Measurements from ENCODE around the gene EXD1. TPM values are rescaled to one million over a fixed set of nuclear protein-coding genes. Genes with fewer than 3 reads are reported as not detected.

EXD1 gene
- total RNA-seq, 1 experiment from 2014 or later, result not detected

- no TSS peak for BruUV-seq (replicated peaks)
- intact Hi-C loops (cut with micrococcal nuclease; ENCODE audit: unreplicated experiment), result no loop called here
- POLR2A ChIA-PET, result interaction anchor here (1.1 kb wide), 1 partner anchor 35 kb away, joined by 3 read pairs; the partner anchor contains the start of gene INO80
- no peaks in the 10 kb centered on the region for H3K9me3 ChIP-seq
- H3K4me1 ChIP-seq, result no peaks in the 10 kb centered on the region
- no peak overlapping the region for H3K4me3 Mint-ChIP-seq (ENCODE audit: unreplicated experiment)
- H3K4me3 ChIP-seq (ENCODE audit: low read depth, low read length), result no peak overlapping the region
- no peaks in the 10 kb centered on the region for H3K36me3 ChIP-seq (ENCODE audit: control insufficient read depth, insufficient read depth, low read length)
- no peak for TF ChIP-seq CTCF (IDR thresholded peaks at IDR 0.05; ENCODE audit: insufficient read depth in 1 of 2, low read depth in 1 of 2, low read length in 1 of 2, severe bottlenecking in 1 of 2, unreplicated experiment in 1 of 2)
- H3K4me1 Mint-ChIP-seq (ENCODE audit: low read depth, unreplicated experiment), result no peaks in the 10 kb centered on the region
- no peaks in the 10 kb centered on the region for H3K27me3 ChIP-seq (replicated peaks; ENCODE audit: control insufficient read depth, insufficient read depth, low read length)
- H3K36me3 Mint-ChIP-seq (ENCODE audit: insufficient read depth, unreplicated experiment), result no peaks in the 10 kb centered on the region
- CTCF ChIA-PET, result no interaction called here
- no peaks in the 10 kb centered on the region for H3K27me3 Mint-ChIP-seq (ENCODE audit: insufficient read depth, unreplicated experiment)
- no peak overlapping the region for H3K27ac Mint-ChIP-seq (ENCODE audit: unreplicated experiment)
- H3K9me3 Mint-ChIP-seq (ENCODE audit: unreplicated experiment), result no peaks in the 10 kb centered on the region
- no peak for DNase-seq
Observed at GRCh38 chr15:41151451-41152005, 79.0 kb downstream of the EXD1 start.

GRCh38 chr15:41150279-41150678 is 80.3 kb downstream of the EXD1 start:
- POLR2A ChIA-PET, result no interaction called here
- TF ChIP-seq CTCF (IDR thresholded peaks at IDR 0.05; ENCODE audit: insufficient read depth in 1 of 2, low read depth in 1 of 2, low read length in 1 of 2, severe bottlenecking in 1 of 2, unreplicated experiment in 1 of 2), result no peak
- Histone ChIP-seq H3K4me3 (ENCODE audit: low read depth, low read length) (no peak overlapping the region), H3K4me1 (no peaks in the 10 kb centered on the region), H3K36me3 (ENCODE audit: control insufficient read depth, insufficient read depth, low read length) (no peaks in the 10 kb centered on the region), H3K9me3 (no peaks in the 10 kb centered on the region), H3K27me3 (replicated peaks; ENCODE audit: control insufficient read depth, insufficient read depth, low read length) (no peaks in the 10 kb centered on the region)
- Mint-ChIP-seq H3K4me1 (ENCODE audit: low read depth, unreplicated experiment) (no peaks in the 10 kb centered on the region), H3K27ac (ENCODE audit: unreplicated experiment) (no peak overlapping the region), H3K4me3 (ENCODE audit: unreplicated experiment) (no peak overlapping the region), H3K9me3 (ENCODE audit: unreplicated experiment) (no peaks in the 10 kb centered on the region), H3K27me3 (ENCODE audit: insufficient read depth, unreplicated experiment) (no peaks in the 10 kb centered on the region), H3K36me3 (ENCODE audit: insufficient read depth, unreplicated experiment) (no peaks in the 10 kb centered on the region)
- BruUV-seq (replicated peaks), result no TSS peak
- intact Hi-C loops (cut with micrococcal nuclease; ENCODE audit: unreplicated experiment), result no loop called here
- DNase-seq, result no peak
- CTCF ChIA-PET, result no interaction called here

GRCh38 chr15:41148065-41148464 is 82.5 kb downstream of the EXD1 start:
- Histone ChIP-seq H3K4me1 (no peaks in the 10 kb centered on the region), H3K4me3 (ENCODE audit: low read depth, low read length) (no peak overlapping the region), H3K36me3 (ENCODE audit: control insufficient read depth, insufficient read depth, low read length) (no peaks in the 10 kb centered on the region), H3K9me3 (no peaks in the 10 kb centered on the region), H3K27me3 (replicated peaks; ENCODE audit: control insufficient read depth, insufficient read depth, low read length) (no peaks in the 10 kb centered on the region)
- no peak for DNase-seq
- Mint-ChIP-seq H3K4me1 (ENCODE audit: low read depth, unreplicated experiment) (no peaks in the 10 kb centered on the region), H3K27ac (ENCODE audit: unreplicated experiment) (no peak overlapping the region), H3K27me3 (ENCODE audit: insufficient read depth, unreplicated experiment) (no peaks in the 10 kb centered on the region), H3K9me3 (ENCODE audit: unreplicated experiment) (no peaks in the 10 kb centered on the region), H3K4me3 (ENCODE audit: unreplicated experiment) (no peak overlapping the region), H3K36me3 (ENCODE audit: insufficient read depth, unreplicated experiment) (peaks cover 2% of the 10 kb centered on the region)
- BruUV-seq (replicated peaks), result no TSS peak
- no peak for TF ChIP-seq CTCF (IDR thresholded peaks at IDR 0.05; ENCODE audit: insufficient read depth in 1 of 2, low read depth in 1 of 2, low read length in 1 of 2, severe bottlenecking in 1 of 2, unreplicated experiment in 1 of 2)
- CTCF ChIA-PET, result no interaction called here
- intact Hi-C loops (cut with micrococcal nuclease; ENCODE audit: unreplicated experiment), result no loop called here
- POLR2A ChIA-PET, result no interaction called here
